OCI-LY3 (cell line): ENCODE measurements around the gene APIP.

Source experiments
- EZH2phosphoT487 ChIP-seq: fragments of 200-600 bp; shearing (Covaris generic); IDR thresholded peaks from 2 replicates; pipeline ENCODE4 v1.6.1; 2018; ENCODE audit warnings: antibody characterized with exemption, mixed run types, low read depth
- TF ChIP-seq, protein P1 (sequence below): fragments of 200-600, 300-600 bp; sonication (generic); IDR thresholded peaks from 2 replicates; pipeline ENCODE4 v1.5.1; 2014; ENCODE audit warnings: antibody characterized with exemption, low read length, low read depth

DNA sequence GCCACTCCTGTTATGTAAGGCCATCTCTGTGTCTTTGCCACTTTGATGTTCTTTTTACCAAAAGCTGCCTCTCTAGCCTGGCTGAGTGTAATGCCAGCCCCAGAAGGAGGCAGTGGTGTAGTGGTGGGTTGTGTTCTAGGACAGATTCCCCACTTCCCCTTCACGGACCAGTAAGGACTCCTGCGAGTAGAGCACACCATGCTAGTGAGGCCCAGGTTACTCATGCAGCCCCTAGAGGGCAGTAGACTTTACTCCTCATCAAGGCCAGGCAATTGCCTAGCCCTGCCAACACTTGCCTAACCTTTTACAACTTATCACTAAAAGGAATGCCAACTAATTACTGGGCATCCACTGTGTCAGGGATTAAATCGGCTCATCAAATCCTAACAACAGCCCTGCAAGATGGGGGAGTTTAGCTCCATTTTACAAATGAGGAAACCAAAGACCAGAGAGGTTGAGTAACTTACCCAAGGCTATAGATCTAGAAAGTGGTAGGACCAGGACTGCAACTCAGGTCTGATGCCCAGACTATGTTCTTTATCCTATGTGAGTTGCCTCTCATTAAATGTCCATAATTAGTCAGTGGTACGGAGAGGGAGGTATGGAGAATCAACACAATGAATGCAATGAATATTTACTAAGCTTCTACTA is 75.3 kb downstream of the APIP start:
- TF ChIP-seq, protein P1, sequence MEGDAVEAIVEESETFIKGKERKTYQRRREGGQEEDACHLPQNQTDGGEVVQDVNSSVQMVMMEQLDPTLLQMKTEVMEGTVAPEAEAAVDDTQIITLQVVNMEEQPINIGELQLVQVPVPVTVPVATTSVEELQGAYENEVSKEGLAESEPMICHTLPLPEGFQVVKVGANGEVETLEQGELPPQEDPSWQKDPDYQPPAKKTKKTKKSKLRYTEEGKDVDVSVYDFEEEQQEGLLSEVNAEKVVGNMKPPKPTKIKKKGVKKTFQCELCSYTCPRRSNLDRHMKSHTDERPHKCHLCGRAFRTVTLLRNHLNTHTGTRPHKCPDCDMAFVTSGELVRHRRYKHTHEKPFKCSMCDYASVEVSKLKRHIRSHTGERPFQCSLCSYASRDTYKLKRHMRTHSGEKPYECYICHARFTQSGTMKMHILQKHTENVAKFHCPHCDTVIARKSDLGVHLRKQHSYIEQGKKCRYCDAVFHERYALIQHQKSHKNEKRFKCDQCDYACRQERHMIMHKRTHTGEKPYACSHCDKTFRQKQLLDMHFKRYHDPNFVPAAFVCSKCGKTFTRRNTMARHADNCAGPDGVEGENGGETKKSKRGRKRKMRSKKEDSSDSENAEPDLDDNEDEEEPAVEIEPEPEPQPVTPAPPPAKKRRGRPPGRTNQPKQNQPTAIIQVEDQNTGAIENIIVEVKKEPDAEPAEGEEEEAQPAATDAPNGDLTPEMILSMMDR = peak; percentile 66
- no peak for TF ChIP-seq EZH2phosphoT487
